Panc1 (cell line): ENCODE data around the gene OXCT2. TPM values are rescaled to one million over a fixed set of nuclear protein-coding genes. Genes with fewer than 3 reads are reported as not detected.

Experiments used
- ATAC-seq: fragments of 200-7000 bp; cut with Tn5 transposase; 2 replicates; pipeline ENCODE4 v1.9.1; 2020; ENCODE audit warnings: mild to moderate bottlenecking, moderate library complexity
- BruUV-seq: library from RNA; stranded (reverse); fragments of 400-500 nt; replicated peaks from 2 replicates; lab custom pipeline; 2021; lab: Mats Ljungman, UMichigan
- CTCF ChIA-PET: fragments of 300-600 bp; sonication (Branson Sonifier 250); formaldehyde crosslinking; loops from one replicate; lab custom pipeline; 2022; ENCODE audit warnings: antibody characterized with exemption; lab: Charles Lee
- POLR2A ChIA-PET: fragments of 300-600 bp; sonication (Branson Sonifier 250); formaldehyde crosslinking; loops from one replicate; lab custom pipeline; 2022; ENCODE audit warnings: antibody characterized with exemption; lab: Charles Lee
- DNase-seq: peaks from one replicate; pipeline ENCODE4 v3.0.0-alpha.2; 2010; ENCODE audit warnings: low read depth, low spot score
- H3K27ac ChIP-seq: 2 replicates; pipeline ENCODE4 v1.5.1; 2011; ENCODE audit warnings: mild to moderate bottlenecking, low read length, inconsistent platforms
- H3K27me3 ChIP-seq: fragments of 200-500 bp; sonication (Bioruptor generic); 2 replicates; pipeline ENCODE4 v1.6.0; 2014; ENCODE audit warnings: low read length, inconsistent platforms; ENCODE audit not compliant: control insufficient read depth, insufficient read depth
- H3K36me3 ChIP-seq: fragments of 200-500 bp; sonication (Bioruptor generic); 2 replicates; pipeline ENCODE4 v1.5.1; 2014; ENCODE audit warnings: inconsistent platforms, mild to moderate bottlenecking, low read length, moderate library complexity; ENCODE audit not compliant: control insufficient read depth, insufficient read depth
- H3K4me1 ChIP-seq: 2 replicates; pipeline ENCODE4 v1.5.1; 2011; ENCODE audit warnings: inconsistent platforms, mild to moderate bottlenecking, low read length, moderate library complexity; ENCODE audit not compliant: control insufficient read depth, insufficient read depth
- H3K4me3 ChIP-seq, 2 experiments: 2 replicates each; pipeline ENCODE4 v1.5.1; 2011 to 2012; ENCODE audit warnings: low read depth in 2 of 2, low read length in 2 of 2, mild to moderate bottlenecking in 2 of 2, inconsistent platforms in 1 of 2, moderate library complexity in 1 of 2
- H3K9me3 ChIP-seq: fragments of 200-500 bp; sonication (Bioruptor generic); 2 replicates; pipeline ENCODE4 v1.5.1; 2014; ENCODE audit warnings: low read depth, mild to moderate bottlenecking, inconsistent platforms, low read length, moderate library complexity; ENCODE audit not compliant: control insufficient read depth, insufficient read depth
- CTCF ChIP-seq: fragments of 450-650 bp; IDR thresholded peaks from 2 replicates; pipeline ENCODE4 v1.5.1; 2017; ENCODE audit warnings: mild to moderate bottlenecking
- REST ChIP-seq, 2 experiments: IDR thresholded peaks; 2 replicates each; pipeline ENCODE4 v1.6.1; 2011 to 2012; ENCODE audit warnings: low read depth in 2 of 2, control low read depth in 1 of 2, low read length in 1 of 2, mild to moderate bottlenecking in 1 of 2, moderate library complexity in 1 of 2; ENCODE audit not compliant: insufficient read depth in 1 of 2
- in situ Hi-C: cut with HindIII; loops from 2 replicates; pipeline ENCODE4 v1.10.0; 2016; ENCODE audit warnings: low sequenced_read_pairs, low pct_unique_long_range_greater_than_20kb
- intact Hi-C: fragments of 100-400 bp; cut with micrococcal nuclease; formaldehyde crosslinking; loops from one replicate; pipeline ENCODE4 v1.10.0; 2022; ENCODE audit not compliant: unreplicated experiment
- total RNA-seq: library from RNA; stranded (reverse); gene quantifications from one replicate; pipeline ENCODE4 v1.2.1, GENCODE V29; 2021; ENCODE audit not compliant: unreplicated experiment

OXCT2 gene
- total RNA-seq, 1 experiment from 2014 or later = 1.9 TPM

GRCh38 chr1:39720094-39720999 is 50.8 kb downstream of the OXCT2 start:
- no peaks in the 10 kb centered on the region for H3K4me1 ChIP-seq
- in situ Hi-C loops (no loop called here), intact Hi-C loops (loop anchor here (5.0 kb wide), 1 partner anchor 123 kb away; no protein-coding TSS in a partner anchor)
- DNase-seq (peak; percentile 61), ATAC-seq (peak; percentile 83)
- TF ChIP-seq REST (IDR thresholded peaks at IDR 0.05; ENCODE audit: insufficient read depth in 1 of 2, low read depth in 2 of 2, low read length in 1 of 2) (no peak), CTCF (peak; percentile 74)
- ChIA-PET POLR2A (no interaction called here), CTCF (interaction anchor here (0.7 to 1.5 kb wide), 9 partner anchors 21 to 241 kb away, joined by 3 to 8 read pairs (median 5); no protein-coding TSS in a partner anchor)
- no peak overlapping the region for H3K4me3 ChIP-seq
- H3K36me3 ChIP-seq = no peaks in the 10 kb centered on the region
- no peaks in the 10 kb centered on the region for H3K9me3 ChIP-seq
- H3K27me3 ChIP-seq = peaks cover 2% of the 10 kb centered on the region; the same call in 1 of the 2 replicates
- no peak overlapping the region for H3K27ac ChIP-seq
- BruUV-seq = no TSS peak

Other genes with a start within 250 kb of the OXCT2 start
- gene PABPC4, start 194.6 kb downstream of the OXCT2 start, total RNA-seq = 334 TPM
- 2.3 TPM for gene HEYL, start 131.7 kb downstream of the OXCT2 start, total RNA-seq
- not detected for gene NT5C1A, start 99.2 kb downstream of the OXCT2 start, total RNA-seq
- 0.21 TPM for gene HPCAL4, start 79.9 kb downstream of the OXCT2 start, total RNA-seq
- gene PPIE, start 32.5 kb downstream of the OXCT2 start, total RNA-seq = 53.0 TPM
- gene BMP8B, start 17.5 kb upstream of the OXCT2 start, total RNA-seq = 3.7 TPM
- gene TRIT1, start 112.2 kb upstream of the OXCT2 start, total RNA-seq = 22.7 TPM
- gene MYCL, start 130.6 kb upstream of the OXCT2 start, total RNA-seq = 2.0 TPM
- gene MFSD2A, start 183.8 kb upstream of the OXCT2 start, total RNA-seq = 1.2 TPM